HEK293 (cell line): ENCODE data around the gene CPNE2.

Source experiments
- CTCF ChIA-PET: fragments of 350-600 bp; formaldehyde crosslinking; extraction: SDS; loops from one replicate; lab custom pipeline; 2021; ENCODE audit warnings: antibody characterized with exemption; lab: Yijun Ruan, JAX
- POLR2A ChIA-PET: fragments of 300-600 bp; formaldehyde crosslinking; extraction: SDS; loops from one replicate; lab custom pipeline; 2020; ENCODE audit warnings: antibody characterized with exemption, inconsistent platforms; lab: Yijun Ruan, JAX
- H3K27ac ChIP-seq: fragments of 200-500 bp; sonication (Bioruptor generic); 2 replicates; pipeline ENCODE4 v1.5.1; 2014; ENCODE audit warnings: low read depth, low read length, control low read depth, inconsistent platforms; ENCODE audit errors: extremely low read depth
- H3K36me3 ChIP-seq, 2 experiments: fragments of 200-500 bp in 1 of 2; sonication (Bioruptor generic) in 1 of 2; 1 replicate in 1 of 2; 2 replicates in 1 of 2; pipeline ENCODE4 v1.5.1; 2014 to 2017; ENCODE audit warnings: inconsistent platforms in 2 of 2, low read length in 2 of 2; ENCODE audit not compliant: control insufficient read depth in 2 of 2, insufficient read depth in 1 of 2
- H3K4me1 ChIP-seq: fragments of 200-500 bp; sonication (Bioruptor generic); 2 replicates; pipeline ENCODE4 v1.5.1; 2014; ENCODE audit warnings: mild to moderate bottlenecking, low read length, inconsistent platforms; ENCODE audit not compliant: control insufficient read depth, insufficient read depth
- H3K4me3 ChIP-seq: 2 replicates; pipeline ENCODE4 v1.5.1; 2011; ENCODE audit warnings: low read depth, mild to moderate bottlenecking, control low read depth, low read length, moderate library complexity
- H3K9me3 ChIP-seq: fragments of 200-500 bp; sonication (Bioruptor generic); 2 replicates; pipeline ENCODE4 v1.5.1; 2014; ENCODE audit warnings: low read depth, low read length, inconsistent platforms; ENCODE audit not compliant: control insufficient read depth, insufficient read depth
- EGR2 ChIP-seq: fragments of 450-650 bp; formaldehyde crosslinking; IDR thresholded peaks from 2 replicates; pipeline ENCODE4 v1.5.1; 2016; ENCODE audit warnings: low read depth, missing biosample characterization, missing genetic modification characterization
- GLI2 ChIP-seq: fragments of 450-650 bp; formaldehyde crosslinking; IDR thresholded peaks from 2 replicates; pipeline ENCODE4; 2017; ENCODE audit warnings: missing biosample characterization, missing genetic modification characterization, low read depth, borderline replicate concordance
- KLF16 ChIP-seq: fragments of 450-650 bp; formaldehyde crosslinking; IDR thresholded peaks from 2 replicates; pipeline ENCODE4 v1.5.1; 2017; ENCODE audit warnings: missing biosample characterization, missing genetic modification characterization
- REST ChIP-seq: fragments of 450-650 bp; formaldehyde crosslinking; IDR thresholded peaks from 2 replicates; pipeline ENCODE4 v1.5.1; 2016; ENCODE audit warnings: missing biosample characterization, missing genetic modification characterization
- TCF7L2 ChIP-seq: IDR thresholded peaks from 2 replicates; pipeline ENCODE4 v1.6.1; 2011; ENCODE audit warnings: low read depth, mild to moderate bottlenecking, inconsistent platforms, low read length, moderate library complexity, borderline replicate concordance
- ZEB2 ChIP-seq: fragments of 450-650 bp; formaldehyde crosslinking; IDR thresholded peaks from 2 replicates; pipeline ENCODE4 v1.5.1; 2016; ENCODE audit warnings: missing biosample characterization, missing genetic modification characterization
- ZFHX2 ChIP-seq: fragments of 450-650 bp; formaldehyde crosslinking; conservative IDR thresholded peaks from 2 replicates; pipeline ENCODE4 v1.5.1; 2016; ENCODE audit warnings: missing biosample characterization, missing genetic modification characterization
- ZFP3 ChIP-seq: fragments of 450-650 bp; formaldehyde crosslinking; IDR thresholded peaks from 2 replicates; pipeline ENCODE4 v1.5.1; 2016; ENCODE audit warnings: low read depth, missing biosample characterization, missing genetic modification characterization
- ZIC2 ChIP-seq: fragments of 450-650 bp; formaldehyde crosslinking; IDR thresholded peaks from 2 replicates; pipeline ENCODE4 v1.5.1; 2016; ENCODE audit warnings: missing biosample characterization, missing genetic modification characterization
- ZNF10 ChIP-seq: fragments of 450-650 bp; formaldehyde crosslinking; IDR thresholded peaks from 2 replicates; pipeline ENCODE4 v1.5.1; 2017; ENCODE audit warnings: missing biosample characterization, missing genetic modification characterization
- ZNF174 ChIP-seq: fragments of 450-650 bp; formaldehyde crosslinking; IDR thresholded peaks from 2 replicates; pipeline ENCODE4 v1.5.0; 2017; ENCODE audit warnings: missing biosample characterization, mild to moderate bottlenecking, missing genetic modification characterization
- ZNF354C ChIP-seq: fragments of 450-650 bp; formaldehyde crosslinking; IDR thresholded peaks from 2 replicates; pipeline ENCODE4 v1.5.1; 2016; ENCODE audit warnings: missing biosample characterization, missing genetic modification characterization, low read depth, borderline replicate concordance
- ZNF621 ChIP-seq: fragments of 450-650 bp; formaldehyde crosslinking; IDR thresholded peaks from 2 replicates; pipeline ENCODE4 v1.5.1; 2017; ENCODE audit warnings: missing biosample characterization, missing genetic modification characterization
- ZNF670 ChIP-seq: fragments of 450-650 bp; formaldehyde crosslinking; IDR thresholded peaks from 2 replicates; pipeline ENCODE4 v1.5.1; 2016; ENCODE audit warnings: missing biosample characterization, missing genetic modification characterization, low read depth
- ZNF837 ChIP-seq: fragments of 450-650 bp; formaldehyde crosslinking; IDR thresholded peaks from 2 replicates; pipeline ENCODE4 v1.5.1; 2016; ENCODE audit warnings: missing biosample characterization, missing genetic modification characterization

CPNE2 gene

GRCh38 chr16:57126411-57126810 lies 34.0 kb downstream of the CPNE2 start:
- H3K4me1 ChIP-seq: no peaks in the 10 kb centered on the region
- ChIA-PET CTCF (interaction anchor here (0.7 to 2.3 kb wide), 2 partner anchors 41 to 42 kb away, joined by 4 to 12 read pairs; no protein-coding TSS in a partner anchor), POLR2A (no interaction called here)

GRCh38 chr16:57127037-57127763 lies 34.8 kb downstream of the CPNE2 start:
- H3K4me1 ChIP-seq: no peaks in the 10 kb centered on the region
- POLR2A ChIA-PET: no interaction called here
- CTCF ChIA-PET: interaction anchor here (2.3 kb wide), 1 partner anchor 43 kb away, joined by 12 read pairs; no protein-coding TSS in a partner anchor

More at GRCh38 chr16:57126411-57126810, 34.0 kb downstream of the CPNE2 start:
- TF ChIP-seq ZNF621 (tag by site-specific recombination) (no peak), KLF16 (tag by site-specific recombination) (no peak), REST (no peak), ZNF670 (tag by site-specific recombination) (no peak), ZNF837 (no peak)
- Histone ChIP-seq H3K36me3 (peaks cover 0 to 4% of the 10 kb centered on the region in 2 experiments; a peak in 1 of 3 replicates), H3K27ac (no peak overlapping the region), H3K4me3 (no peak overlapping the region), H3K9me3 (no peaks in the 10 kb centered on the region)

GRCh38 chr16:57127836-57128235 lies 35.5 kb downstream of the CPNE2 start:
- Histone ChIP-seq H3K27ac (no peak overlapping the region), H3K36me3 (no peaks in the 10 kb centered on the region), H3K9me3 (no peaks in the 10 kb centered on the region), H3K4me1 (no peaks in the 10 kb centered on the region), H3K4me3 (no peak overlapping the region)
- CTCF ChIA-PET: interaction anchor here (2.3 kb wide), 1 partner anchor 43 kb away, joined by 12 read pairs; no protein-coding TSS in a partner anchor
- TF ChIP-seq ZNF10 (tag by site-specific recombination): no peak
- TF ChIP-seq ZEB2 (tag by site-specific recombination): no peak
- POLR2A ChIA-PET: interaction anchor here (1.2 kb wide), 1 partner anchor 36 kb away, joined by 3 read pairs; the partner anchor contains the start of gene CPNE2

More at GRCh38 chr16:57127037-57127763, 34.8 kb downstream of the CPNE2 start:
- no peaks in the 10 kb centered on the region for H3K36me3 ChIP-seq
- H3K27ac ChIP-seq: no peak overlapping the region
- TF ChIP-seq ZFP3 (tag by site-specific recombination) (peak; percentile 96), ZNF174 (tag by site-specific recombination) (no peak), GLI2 (tag by site-specific recombination) (no peak)
- H3K4me3 ChIP-seq: no peak overlapping the region
- no peaks in the 10 kb centered on the region for H3K9me3 ChIP-seq

- Histone ChIP-seq H3K27ac (no peak overlapping the region), H3K4me1 (no peaks in the 10 kb centered on the region), H3K9me3 (no peaks in the 10 kb centered on the region), H3K4me3 (no peak overlapping the region), H3K36me3 (no peaks in the 10 kb centered on the region)
- TF ChIP-seq ZNF354C (tag by site-specific recombination) (no peak), ZFHX2 (tag by site-specific recombination) (peak; percentile 33; the same call in 1 of the 2 replicates), TCF7L2 (no peak), EGR2 (peak; percentile 83), ZIC2 (tag by site-specific recombination) (0 out of 2 replicates have a peak, but pooled peaks have one; percentile 10)
- ChIA-PET POLR2A (interaction anchor here (1.2 kb wide), 1 partner anchor 37 kb away, joined by 3 read pairs; the partner anchor contains the start of gene CPNE2), CTCF (interaction anchor here (0.6 kb wide), 2 partner anchors 65 to 292 kb away, joined by 3 to 4 read pairs; no protein-coding TSS in a partner anchor)
Observed at GRCh38 chr16:57128771-57129389, 36.5 kb downstream of the CPNE2 start.
